Smooth muscle cell (in vitro differentiated cells): ENCODE data around the gene IP6K2. TPM values are rescaled to one million over a fixed set of nuclear protein-coding genes. Genes with fewer than 3 reads are reported as not detected.

Experiments
- DNase-seq: peaks from one replicate; lab custom pipeline; 2025; ENCODE audit not compliant: unreplicated experiment; lab: John Stamatoyannopoulos, UW
- H2AFZ ChIP-seq: fragments of 200-600 bp; sonication (generic); 2 replicates; pipeline ENCODE4 v1.6.0; 2016; ENCODE audit warnings: antibody characterized with exemption, low read depth, mild to moderate bottlenecking
- H3F3A ChIP-seq: fragments of 200-600 bp; sonication (generic); 2 replicates; pipeline ENCODE4 v1.6.0; 2017; ENCODE audit warnings: antibody characterized with exemption, low read depth
- H3K27ac ChIP-seq: fragments of 200-600 bp; sonication (generic); 2 replicates; pipeline ENCODE4 v1.5.1; 2016; ENCODE audit warnings: low read depth, mild to moderate bottlenecking
- H3K27me3 ChIP-seq: fragments of 200-600 bp; sonication (generic); 2 replicates; pipeline ENCODE4 v1.6.1; 2016; ENCODE audit warnings: low read depth, mild to moderate bottlenecking
- H3K36me3 ChIP-seq: fragments of 200-600 bp; sonication (generic); 2 replicates; pipeline ENCODE4 v1.5.1; 2016; ENCODE audit warnings: low read depth
- H3K4me1 ChIP-seq: fragments of 200-600 bp; sonication (generic); 2 replicates; pipeline ENCODE4 v1.5.1; 2016; ENCODE audit warnings: low read depth
- H3K4me2 ChIP-seq: fragments of 200-600 bp; sonication (generic); 2 replicates; pipeline ENCODE4 v1.6.0; 2016; ENCODE audit warnings: mild to moderate bottlenecking
- H3K4me3 ChIP-seq: fragments of 200-600 bp; sonication (generic); 2 replicates; pipeline ENCODE4 v1.5.1; 2016; ENCODE audit warnings: mild to moderate bottlenecking
- H3K79me2 ChIP-seq: fragments of 200-600 bp; sonication (generic); 2 replicates; pipeline ENCODE4 v1.6.0; 2016; ENCODE audit warnings: low read depth, mild to moderate bottlenecking
- H3K9ac ChIP-seq: fragments of 200-600 bp; sonication (generic); 2 replicates; pipeline ENCODE4 v1.6.0; 2016; ENCODE audit warnings: low read depth
- H3K9me3 ChIP-seq: fragments of 200-600 bp; sonication (generic); replicated peaks from 2 replicates; pipeline ENCODE4 v1.5.1; 2016; ENCODE audit warnings: low read depth
- H4K20me1 ChIP-seq: fragments of 200-600 bp; sonication (generic); 2 replicates; pipeline ENCODE4 v1.6.0; 2016; ENCODE audit warnings: low read depth
- WGBS: methylation state at CpG from one replicate; pipeline ENCODE4 v1.1.7; 2016; ENCODE audit warnings: low lambda C conversion rate; 5-methylcytosine and 5-hydroxymethylcytosine counted together
- polyA plus RNA-seq: library from polyadenylated mRNA; unstranded; fragments of >200 nt; fragmentation: Nextera tagmentation; extraction: Ambion mirVana; gene quantifications from 2 replicates; pipeline ENCODE4 v1.2.1, GENCODE V29; 2016
- total RNA-seq: library from RNA; depleted of rRNA; stranded (reverse); fragments of >200 nt; gene quantifications from 2 replicates; pipeline ENCODE4 v1.2.3, GENCODE V29; 2014
- TF ChIP-seq, protein P1 (sequence below): fragments of 200-600 bp; sonication (generic); IDR thresholded peaks from 2 replicates; pipeline ENCODE4 v1.5.1; 2017; ENCODE audit warnings: borderline replicate concordance, mild to moderate bottlenecking, antibody characterized with exemption; ENCODE audit not compliant: insufficient read depth, poor library complexity, severe bottlenecking

Gene IP6K2
- total and polyA plus RNA-seq, 2 experiments from 2014 or later = 106 to 124 TPM

DNA sequence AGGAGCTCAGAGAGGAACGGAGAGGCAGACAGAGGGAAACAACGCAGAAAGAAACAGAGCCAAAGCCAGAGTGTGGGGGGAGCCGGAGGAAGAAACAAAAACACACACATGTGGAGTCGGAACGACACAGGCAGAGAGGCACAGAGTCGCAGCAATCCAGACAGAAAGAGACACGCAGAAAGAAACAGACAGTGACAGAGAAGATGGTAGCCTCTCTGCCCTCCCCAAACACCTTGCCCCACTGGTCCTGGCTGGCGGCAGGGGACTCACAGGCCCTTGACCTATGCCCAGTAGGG lies 33.0 kb downstream of the IP6K2 start:
- peaks cover 21% of the 10 kb centered on the region for H3F3A ChIP-seq
- H3K79me2 ChIP-seq = peaks cover 12% of the 10 kb centered on the region
- peaks cover 22% of the 10 kb centered on the region for H4K20me1 ChIP-seq
- H3K4me3 ChIP-seq = peak overlapping the region; percentile 8
- H3K9me3 ChIP-seq = no peaks in the 10 kb centered on the region
- no peak for DNase-seq
- H3K4me2 ChIP-seq = peak overlapping the region; percentile 94
- no peaks in the 10 kb centered on the region for H3K36me3 ChIP-seq
- H3K9ac ChIP-seq = no peak overlapping the region
- no peak overlapping the region for H2AFZ ChIP-seq
- TF ChIP-seq, protein P1, sequence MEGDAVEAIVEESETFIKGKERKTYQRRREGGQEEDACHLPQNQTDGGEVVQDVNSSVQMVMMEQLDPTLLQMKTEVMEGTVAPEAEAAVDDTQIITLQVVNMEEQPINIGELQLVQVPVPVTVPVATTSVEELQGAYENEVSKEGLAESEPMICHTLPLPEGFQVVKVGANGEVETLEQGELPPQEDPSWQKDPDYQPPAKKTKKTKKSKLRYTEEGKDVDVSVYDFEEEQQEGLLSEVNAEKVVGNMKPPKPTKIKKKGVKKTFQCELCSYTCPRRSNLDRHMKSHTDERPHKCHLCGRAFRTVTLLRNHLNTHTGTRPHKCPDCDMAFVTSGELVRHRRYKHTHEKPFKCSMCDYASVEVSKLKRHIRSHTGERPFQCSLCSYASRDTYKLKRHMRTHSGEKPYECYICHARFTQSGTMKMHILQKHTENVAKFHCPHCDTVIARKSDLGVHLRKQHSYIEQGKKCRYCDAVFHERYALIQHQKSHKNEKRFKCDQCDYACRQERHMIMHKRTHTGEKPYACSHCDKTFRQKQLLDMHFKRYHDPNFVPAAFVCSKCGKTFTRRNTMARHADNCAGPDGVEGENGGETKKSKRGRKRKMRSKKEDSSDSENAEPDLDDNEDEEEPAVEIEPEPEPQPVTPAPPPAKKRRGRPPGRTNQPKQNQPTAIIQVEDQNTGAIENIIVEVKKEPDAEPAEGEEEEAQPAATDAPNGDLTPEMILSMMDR = no peak
- H3K4me1 ChIP-seq = peaks cover 11% of the 10 kb centered on the region
- no peak overlapping the region for H3K27ac ChIP-seq
- H3K27me3 ChIP-seq = no peaks in the 10 kb centered on the region
- 90% methylated on average over 8 of the region's 8 CpGs for WGBS

DNA sequence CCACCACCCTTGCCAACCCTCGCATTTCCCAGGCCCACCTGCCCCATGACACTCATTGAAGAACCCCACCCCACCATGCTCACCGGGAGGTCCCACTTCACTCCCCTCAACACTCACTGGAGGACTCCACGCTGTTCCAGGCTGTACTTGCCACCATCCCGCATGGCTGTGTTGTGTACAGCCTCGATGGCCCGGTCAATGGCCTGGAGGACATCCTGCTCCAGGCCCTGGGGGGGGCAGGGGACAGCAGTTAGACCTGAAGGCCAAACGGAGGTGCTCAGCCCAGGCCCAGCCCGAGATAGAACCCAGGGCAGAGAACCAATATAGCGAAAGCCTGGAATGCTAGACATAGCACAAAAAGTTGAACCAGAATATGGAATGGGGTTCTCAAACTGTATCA lies 34.2 kb downstream of the IP6K2 start:
- H4K20me1 ChIP-seq = peaks cover 11% of the 10 kb centered on the region
- H3K4me3 ChIP-seq = no peak overlapping the region
- TF ChIP-seq, protein P1 = no peak
- WGBS = 98% methylated on average over 9 of the region's 9 CpGs
- no peak overlapping the region for H3K27ac ChIP-seq
- no peaks in the 10 kb centered on the region for H3K36me3 ChIP-seq
- H3K9me3 ChIP-seq = no peaks in the 10 kb centered on the region
- peaks cover 12% of the 10 kb centered on the region for H3K79me2 ChIP-seq
- peaks cover 11% of the 10 kb centered on the region for H3F3A ChIP-seq
- H2AFZ ChIP-seq = no peak overlapping the region
- no peaks in the 10 kb centered on the region for H3K27me3 ChIP-seq
- H3K4me2 ChIP-seq = no peak overlapping the region
- H3K4me1 ChIP-seq = peaks cover 11% of the 10 kb centered on the region
- DNase-seq = no peak
- H3K9ac ChIP-seq = no peak overlapping the region

DNA sequence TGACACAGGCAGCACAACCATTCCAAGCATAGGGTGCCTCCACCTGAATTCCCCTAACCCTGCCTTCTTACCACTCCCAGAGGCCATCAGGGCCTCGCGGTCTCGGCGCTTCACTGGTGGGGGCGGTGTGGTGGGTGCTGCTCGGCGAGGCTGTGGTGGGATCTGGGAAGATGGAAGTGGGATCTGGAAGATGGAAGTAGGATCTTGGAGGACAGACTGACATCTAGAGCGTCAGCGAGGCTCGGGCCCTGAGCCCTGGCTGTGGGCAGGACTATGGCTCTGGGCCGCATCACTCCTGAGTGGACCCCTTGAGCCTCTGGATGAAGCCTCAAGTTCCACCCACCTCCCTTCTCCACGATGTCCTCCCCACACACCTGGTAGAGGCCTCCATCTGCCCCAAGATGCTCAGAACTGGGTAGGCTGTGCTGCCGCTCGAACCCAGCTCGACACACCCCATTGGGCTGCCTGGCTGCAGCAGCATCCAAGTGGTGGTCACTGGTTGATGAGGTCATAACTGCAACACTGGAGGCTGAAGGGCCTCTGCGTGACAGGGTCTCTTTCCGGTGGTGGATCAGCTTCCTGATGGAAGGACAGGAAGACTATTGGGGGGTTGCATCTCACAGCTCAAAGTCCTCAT lies 34.9 kb downstream of the IP6K2 start:
- Histone ChIP-seq H3K36me3 (no peaks in the 10 kb centered on the region), H3K27me3 (no peaks in the 10 kb centered on the region), H3K4me2 (no peak overlapping the region), H3K4me3 (no peak overlapping the region), H3K27ac (no peak overlapping the region), H4K20me1 (peaks cover 8% of the 10 kb centered on the region), H3K79me2 (peaks cover 12% of the 10 kb centered on the region), H3K9me3 (no peaks in the 10 kb centered on the region), H3K9ac (no peak overlapping the region), H2AFZ (no peak overlapping the region), H3K4me1 (peaks cover 11% of the 10 kb centered on the region), H3F3A (peaks cover 5% of the 10 kb centered on the region)
- TF ChIP-seq, protein P1 = no peak
- 97% methylated on average over 16 of the region's 17 CpGs for WGBS
- DNase-seq = no peak

DNA sequence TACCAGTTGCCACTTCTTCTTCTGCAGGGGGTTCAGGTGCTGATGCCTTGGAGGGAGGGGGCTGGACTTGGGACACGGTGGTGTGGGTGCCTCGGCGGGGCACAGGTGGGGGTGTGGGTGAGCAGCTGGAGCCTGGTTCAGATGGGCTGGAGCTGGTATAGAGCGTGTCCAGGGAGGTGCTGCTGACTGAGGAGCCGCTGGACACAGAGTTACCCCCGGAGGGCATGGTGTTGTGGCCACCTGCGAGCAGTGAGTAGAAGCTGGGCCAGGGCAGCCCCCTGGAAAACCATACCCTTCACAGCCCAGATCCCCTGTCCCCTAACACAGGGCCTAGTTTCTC lies 35.5 kb downstream of the IP6K2 start:
- Histone ChIP-seq H3K9ac (no peak overlapping the region), H3K4me1 (peaks cover 11% of the 10 kb centered on the region), H3K36me3 (no peaks in the 10 kb centered on the region), H3K4me2 (no peak overlapping the region), H3F3A (peaks cover 1% of the 10 kb centered on the region), H3K4me3 (no peak overlapping the region), H4K20me1 (peaks cover 8% of the 10 kb centered on the region), H3K27ac (no peak overlapping the region), H3K79me2 (peaks cover 12% of the 10 kb centered on the region), H3K27me3 (no peaks in the 10 kb centered on the region), H3K9me3 (no peaks in the 10 kb centered on the region), H2AFZ (no peak overlapping the region)
- WGBS = 98% methylated on average over 6 of the region's 7 CpGs
- no peak for DNase-seq
- TF ChIP-seq, protein P1 = no peak
